Endodermal cell (in vitro differentiated cells): Measurements from ENCODE around the gene GATAD2A. TPM values are rescaled to one million over a fixed set of nuclear protein-coding genes. Genes with fewer than 3 reads are reported as not detected.

Source experiments
- DNase-seq: peaks from one replicate; pipeline ENCODE4 v3.0.0-alpha.2; 2017
- H3K27ac ChIP-seq: 2 replicates; pipeline ENCODE4 v1.5.1; 2013; ENCODE audit warnings: mild to moderate bottlenecking, low read depth, low read length, moderate library complexity
- H3K27me3 ChIP-seq: 2 replicates; pipeline ENCODE4 v1.6.1; 2013; ENCODE audit warnings: mild to moderate bottlenecking, low read length, moderate library complexity; ENCODE audit not compliant: insufficient read depth, control insufficient read depth, poor library complexity, severe bottlenecking
- H3K36me3 ChIP-seq: 2 replicates; pipeline ENCODE4 v1.7.0; 2013; ENCODE audit warnings: mild to moderate bottlenecking, low read length, moderate library complexity; ENCODE audit not compliant: control insufficient read depth, insufficient read depth
- H3K4me1 ChIP-seq: one replicate; pipeline ENCODE4 v1.7.0; 2013; ENCODE audit warnings: low read length; ENCODE audit not compliant: control insufficient read depth, insufficient read depth
- H3K4me3 ChIP-seq: 2 replicates; pipeline ENCODE4 v1.5.1; 2013; ENCODE audit warnings: mild to moderate bottlenecking, low read length, moderate library complexity
- H3K9ac ChIP-seq: 2 replicates; pipeline ENCODE4 v1.6.1; 2013; ENCODE audit warnings: mild to moderate bottlenecking, low read length, moderate library complexity; ENCODE audit not compliant: poor library complexity, severe bottlenecking; ENCODE audit errors: extremely low read depth
- H3K9me3 ChIP-seq: 2 replicates; pipeline ENCODE4 v1.6.1; 2013; ENCODE audit warnings: mild to moderate bottlenecking, low read length, moderate library complexity; ENCODE audit not compliant: control insufficient read depth
- H3K27ac Mint-ChIP-seq: 2 replicates; pipeline ENCODE4 v1.8.0; 2020; ENCODE audit warnings: mixed read lengths
- H3K27me3 Mint-ChIP-seq: 2 replicates; pipeline ENCODE4 v1.8.0; 2021; ENCODE audit warnings: mild to moderate bottlenecking, mixed read lengths; ENCODE audit not compliant: insufficient read depth
- H3K36me3 Mint-ChIP-seq: 2 replicates; pipeline ENCODE4 v1.8.0; 2020; ENCODE audit warnings: low read depth, mixed read lengths
- H3K4me1 Mint-ChIP-seq: 2 replicates; pipeline ENCODE4 v1.8.0; 2020; ENCODE audit warnings: mixed read lengths
- H3K4me3 Mint-ChIP-seq: 2 replicates; pipeline ENCODE4 v1.8.0; 2020; ENCODE audit warnings: mild to moderate bottlenecking, moderate library complexity, mixed read lengths
- H3K9me3 Mint-ChIP-seq: 2 replicates; pipeline ENCODE4 v1.8.0; 2020; ENCODE audit warnings: mild to moderate bottlenecking, mixed read lengths
- CTCF ChIP-seq: fragments of 200-600 bp; sonication (generic); conservative IDR thresholded peaks from 2 replicates; pipeline ENCODE4 v1.5.0; 2021; ENCODE audit warnings: antibody characterized with exemption, mild to moderate bottlenecking
- whole genome bisulfite sequencing, 2 experiments: methylation state at CpG; one replicate each; pipeline versions ENCODE4 v1.1.5 to v1.1.7; 2013; ENCODE audit warnings: missing lambda C conversion rate in 2 of 2, mixed read lengths in 1 of 2; ENCODE audit not compliant: insufficient coverage in 1 of 2, insufficient read length in 1 of 2; 5-methylcytosine and 5-hydroxymethylcytosine counted together
- total RNA-seq, 2 donors: library from RNA; stranded (reverse); fragmentation: NEBNext Ultra II Directional in 1 of 2; extraction: Animal tissue kit (Norgen Biotek cat#: 25700) in 1 of 2; gene quantifications; 2 replicates in 1 of 2; 3 replicates in 1 of 2; pipeline ENCODE4 v1.2.1, GENCODE V29; 2021

Gene GATAD2A
- total RNA-seq, 2 donors from 2014 or later = 115 to 126 TPM

- no peak for TF ChIP-seq CTCF
- Histone ChIP-seq H3K4me3 (no peak overlapping the region), H3K4me1 (no peaks in the 10 kb centered on the region), H3K36me3 (no peaks in the 10 kb centered on the region), H3K27ac (no peak overlapping the region), H3K27me3 (no peaks in the 10 kb centered on the region), H3K9me3 (no peaks in the 10 kb centered on the region), H3K9ac (no peak overlapping the region)
- Mint-ChIP-seq H3K36me3 (no peaks in the 10 kb centered on the region), H3K4me1 (no peaks in the 10 kb centered on the region), H3K4me3 (no peak overlapping the region), H3K9me3 (no peaks in the 10 kb centered on the region), H3K27ac (no peak overlapping the region), H3K27me3 (peaks cover 5% of the 10 kb centered on the region)
- WGBS, 2 experiments = 92 to 95% methylated on average over 10 to 14 of the region's 14 CpGs
- no peak for DNase-seq
These were observed 146.3 kb downstream of the GATAD2A start for GRCh38 chr19:19551853-19552192.

- H3K27ac ChIP-seq = no peak overlapping the region
- no peaks in the 10 kb centered on the region for H3K36me3 Mint-ChIP-seq
- no peaks in the 10 kb centered on the region for H3K36me3 ChIP-seq
- no peaks in the 10 kb centered on the region for H3K9me3 Mint-ChIP-seq
- H3K4me3 Mint-ChIP-seq = no peak overlapping the region
- no peak overlapping the region for H3K27ac Mint-ChIP-seq
- H3K9ac ChIP-seq = no peak overlapping the region
- H3K27me3 Mint-ChIP-seq = peaks cover 5% of the 10 kb centered on the region
- peak; percentile 92 for DNase-seq
- no peak overlapping the region for H3K4me3 ChIP-seq
- H3K4me1 Mint-ChIP-seq = no peaks in the 10 kb centered on the region
- H3K27me3 ChIP-seq = no peaks in the 10 kb centered on the region
- H3K9me3 ChIP-seq = no peaks in the 10 kb centered on the region
- 65 to 66% methylated on average over 5 to 6 of the region's 6 CpGs for WGBS, 2 experiments
- TF ChIP-seq CTCF = peak; percentile 82
- H3K4me1 ChIP-seq = no peaks in the 10 kb centered on the region
These were observed 147.3 kb downstream of the GATAD2A start for GRCh38 chr19:19552798-19553197.

GRCh38 chr19:19553670-19554069, 148.2 kb downstream of the GATAD2A start:
- Mint-ChIP-seq H3K4me3 (no peak overlapping the region), H3K27ac (no peak overlapping the region), H3K4me1 (no peaks in the 10 kb centered on the region), H3K36me3 (no peaks in the 10 kb centered on the region), H3K27me3 (peaks cover 5% of the 10 kb centered on the region), H3K9me3 (no peaks in the 10 kb centered on the region)
- TF ChIP-seq CTCF = no peak
- H3K4me1 ChIP-seq = no peaks in the 10 kb centered on the region
- H3K27ac ChIP-seq = no peak overlapping the region
- no peaks in the 10 kb centered on the region for H3K36me3 ChIP-seq
- no peaks in the 10 kb centered on the region for H3K27me3 ChIP-seq
- WGBS, 2 experiments = 94 to 98% methylated on average over 7 to 10 of the region's 10 CpGs
- H3K9me3 ChIP-seq = no peaks in the 10 kb centered on the region
- H3K4me3 ChIP-seq = no peak overlapping the region
- no peak for DNase-seq
- H3K9ac ChIP-seq = no peak overlapping the region
